K562 (cell line): ENCODE results near the gene SLC32A1. TPM values are rescaled to one million over a fixed set of nuclear protein-coding genes. Genes with fewer than 3 reads are reported as not detected.

Experiments used
- CBFA2T3 ChIP-seq: fragments of 450-650 bp; IDR thresholded peaks from 2 replicates; pipeline ENCODE4 v1.6.1; 2017
- FOXK2 ChIP-seq, 2 experiments: fragments of 450-650 bp; IDR thresholded peaks in 1 of 2; conservative IDR thresholded peaks in 1 of 2; 2 replicates each; pipeline ENCODE4 v1.6.1; 2016; ENCODE audit warnings: low read depth in 2 of 2, mild to moderate bottlenecking in 1 of 2
- HCFC1 ChIP-seq: IDR thresholded peaks from 2 replicates; pipeline ENCODE4 v1.6.1; 2012; ENCODE audit warnings: low read depth, low read length, improper control_type of control experiment
- HNRNPK ChIP-seq: fragments of 200-400 bp; formaldehyde crosslinking; IDR thresholded peaks from one replicate; pipeline ENCODE4 v1.6.1; 2018; ENCODE audit warnings: mild to moderate bottlenecking, low read depth, low read length; ENCODE audit not compliant: poor library complexity, severe bottlenecking
- NCOA1 ChIP-seq: fragments of 450-650 bp; IDR thresholded peaks from 2 replicates; pipeline ENCODE4 v1.6.1; 2016; ENCODE audit warnings: low read depth
- SMARCC2 ChIP-seq: fragments of 450-650 bp; IDR thresholded peaks from 2 replicates; pipeline ENCODE4 v1.6.1; 2017; ENCODE audit warnings: antibody characterized with exemption, moderate library complexity, mild to moderate bottlenecking, low read depth
- ZNF41 ChIP-seq: fragments of 250-450 bp; sonication (Bioruptor Pico); conservative IDR thresholded peaks from 2 replicates; pipeline ENCODE4 v1.4.0; 2020; ENCODE audit warnings: mild to moderate bottlenecking
- polyA plus RNA-seq, 8 experiments: library from polyadenylated mRNA; depleted of rRNA in 4 of 8; stranded (reverse) in 5 of 8; unstranded in 3 of 8; fragments of >200 nt; fragmentation: Nextera tagmentation in 2 of 8; fragmentation: Illumina TruSeq in 1 of 8; extraction: Ambion mirVana in 2 of 8; extraction: Trizol in 1 of 8; gene quantifications; 2 replicates each; pipeline versions ENCODE4 v1.2.1 to v1.2.3, GENCODE V29; 2011 to 2014; ENCODE audit warnings: inconsistent platforms in 1 of 8, missing spikeins in 1 of 8
- total RNA-seq, 7 experiments: library from RNA; depleted of rRNA in 6 of 7; stranded (reverse); fragments of >200 nt in 6 of 7; fragmentation: Illumina TruSeq in 2 of 7; extraction: Trizol in 2 of 7; gene quantifications; 2 replicates each; pipeline versions ENCODE4 v1.2.1 to v1.2.3, GENCODE V29; 2011 to 2021; ENCODE audit warnings: low replicate concordance in 1 of 7
- TF ChIP-seq, protein P1 (sequence below): IDR thresholded peaks from 2 replicates; pipeline ENCODE4 v1.6.1; 2011; ENCODE audit warnings: borderline replicate concordance, low read depth, mild to moderate bottlenecking, moderate library complexity, low read length; ENCODE audit not compliant: insufficient read depth, poor library complexity, severe bottlenecking
- TF ChIP-seq, protein P2 (sequence below): fragments of 450-650 bp; formaldehyde crosslinking; IDR thresholded peaks from 2 replicates; pipeline ENCODE4 v1.4.0; 2022; ENCODE audit warnings: missing genetic modification characterization
- TF ChIP-seq, protein P3 (sequence below), 2 experiments: fragments of 150-350 bp in 1 of 2; IDR thresholded peaks; 2 replicates each; pipeline ENCODE4 v1.6.1; 2012 to 2016; ENCODE audit warnings: low read depth in 2 of 2, low read length in 2 of 2, mild to moderate bottlenecking in 1 of 2, moderate library complexity in 1 of 2
- TF ChIP-seq, protein P4 (sequence below): fragments of 200-800 bp; sonication (Bioruptor generic); IDR thresholded peaks from 2 replicates; pipeline ENCODE4 v1.6.1; 2017; ENCODE audit warnings: missing genetic modification characterization, missing compliant biosample characterization
- TF ChIP-seq, protein P5 (sequence below): fragments of 250-450 bp; sonication (Bioruptor Pico); IDR thresholded peaks from 2 replicates; pipeline ENCODE4 v1.8.0; 2022; ENCODE audit warnings: moderate library complexity, mild to moderate bottlenecking, inconsistent platforms
- TF ChIP-seq, protein P6 (sequence below): fragments of 450-650 bp; formaldehyde crosslinking; IDR thresholded peaks from 2 replicates; pipeline ENCODE4 v1.4.0; 2020; ENCODE audit warnings: mild to moderate bottlenecking

The SLC32A1 gene
- total and polyA plus RNA-seq, 9 of the 15 experiments (the other 6 are each of a cell fraction or from before 2014, with no cell fraction given) = not detected

DNA sequence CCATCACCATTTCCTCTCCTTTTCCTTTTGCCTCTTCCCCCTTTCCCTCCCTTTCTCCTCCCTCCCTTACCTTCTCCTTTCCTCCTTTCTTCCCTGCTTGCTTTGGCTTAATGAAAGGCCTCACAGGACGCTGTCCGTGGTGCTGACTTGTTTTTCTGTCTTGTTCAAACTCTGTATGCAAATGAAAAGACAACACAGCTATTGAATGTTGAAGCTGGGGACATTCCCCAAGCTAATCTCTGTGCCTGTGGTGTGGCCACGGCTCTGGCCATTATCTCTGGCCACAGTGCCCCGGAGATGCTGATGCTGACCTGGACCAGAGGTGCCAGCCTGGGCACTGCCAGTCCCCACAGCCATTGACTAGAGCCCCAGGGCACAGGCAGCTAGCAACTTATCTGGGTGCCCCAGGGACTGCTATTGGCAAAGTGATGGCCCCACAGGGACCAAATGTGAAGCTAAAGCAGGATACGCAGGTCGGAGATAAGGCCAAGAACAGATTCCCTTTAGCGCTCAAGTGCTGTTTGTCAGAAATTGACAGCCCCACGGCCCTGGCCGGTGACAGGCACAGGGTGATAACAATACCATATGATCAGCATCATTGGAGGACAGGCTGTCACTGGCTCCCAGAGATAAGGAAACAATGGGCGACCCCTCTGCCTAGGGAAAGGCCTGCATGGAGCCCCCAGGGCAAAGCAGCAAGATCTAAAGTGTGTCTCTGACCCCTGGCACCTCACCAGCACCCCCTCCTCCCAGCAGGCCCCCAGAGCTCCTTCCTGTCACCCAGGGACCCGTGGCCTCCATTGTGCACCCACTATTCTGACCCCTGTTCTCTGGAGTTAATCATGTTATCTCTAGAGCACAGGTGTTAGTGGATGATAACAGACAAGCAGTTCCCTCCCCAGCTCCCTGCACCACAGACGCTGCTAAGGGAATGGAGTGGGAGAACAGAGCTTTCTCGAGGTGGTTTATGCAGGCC is 31.6 kb upstream of the SLC32A1 start (continued):
- TF ChIP-seq CBFA2T3 (peak; percentile 96), ZNF41 (CRISPR knock-in tag) (no peak), NCOA1 (peak; percentile 58; the same call in 1 of the 2 replicates), HCFC1 (0 out of 2 replicates have a peak, but pooled peaks have one; percentile 21), SMARCC2 (0 out of 2 replicates have a peak, but pooled peaks have one; percentile 34), FOXK2 (conservative IDR thresholded peaks at IDR 0.05 in 1 of 2, IDR thresholded peaks at IDR 0.05 in 1 of 2; ENCODE audit: low read depth in 2 of 2) (0 out of 4 replicates have a peak, but pooled peaks of 1 of the 2 experiments have one; percentile 12), HNRNPK (no peak)
- TF ChIP-seq, protein P1, sequence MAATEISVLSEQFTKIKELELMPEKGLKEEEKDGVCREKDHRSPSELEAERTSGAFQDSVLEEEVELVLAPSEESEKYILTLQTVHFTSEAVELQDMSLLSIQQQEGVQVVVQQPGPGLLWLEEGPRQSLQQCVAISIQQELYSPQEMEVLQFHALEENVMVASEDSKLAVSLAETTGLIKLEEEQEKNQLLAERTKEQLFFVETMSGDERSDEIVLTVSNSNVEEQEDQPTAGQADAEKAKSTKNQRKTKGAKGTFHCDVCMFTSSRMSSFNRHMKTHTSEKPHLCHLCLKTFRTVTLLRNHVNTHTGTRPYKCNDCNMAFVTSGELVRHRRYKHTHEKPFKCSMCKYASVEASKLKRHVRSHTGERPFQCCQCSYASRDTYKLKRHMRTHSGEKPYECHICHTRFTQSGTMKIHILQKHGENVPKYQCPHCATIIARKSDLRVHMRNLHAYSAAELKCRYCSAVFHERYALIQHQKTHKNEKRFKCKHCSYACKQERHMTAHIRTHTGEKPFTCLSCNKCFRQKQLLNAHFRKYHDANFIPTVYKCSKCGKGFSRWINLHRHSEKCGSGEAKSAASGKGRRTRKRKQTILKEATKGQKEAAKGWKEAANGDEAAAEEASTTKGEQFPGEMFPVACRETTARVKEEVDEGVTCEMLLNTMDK = no peak
- TF ChIP-seq, protein P2, sequence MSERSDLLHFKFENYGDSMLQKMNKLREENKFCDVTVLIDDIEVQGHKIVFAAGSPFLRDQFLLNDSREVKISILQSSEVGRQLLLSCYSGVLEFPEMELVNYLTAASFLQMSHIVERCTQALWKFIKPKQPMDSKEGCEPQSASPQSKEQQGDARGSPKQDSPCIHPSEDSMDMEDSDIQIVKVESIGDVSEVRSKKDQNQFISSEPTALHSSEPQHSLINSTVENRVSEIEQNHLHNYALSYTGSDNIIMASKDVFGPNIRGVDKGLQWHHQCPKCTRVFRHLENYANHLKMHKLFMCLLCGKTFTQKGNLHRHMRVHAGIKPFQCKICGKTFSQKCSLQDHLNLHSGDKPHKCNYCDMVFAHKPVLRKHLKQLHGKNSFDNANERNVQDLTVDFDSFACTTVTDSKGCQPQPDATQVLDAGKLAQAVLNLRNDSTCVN (CRISPR knock-in tag) = peak; percentile 91
- TF ChIP-seq, protein P3, sequence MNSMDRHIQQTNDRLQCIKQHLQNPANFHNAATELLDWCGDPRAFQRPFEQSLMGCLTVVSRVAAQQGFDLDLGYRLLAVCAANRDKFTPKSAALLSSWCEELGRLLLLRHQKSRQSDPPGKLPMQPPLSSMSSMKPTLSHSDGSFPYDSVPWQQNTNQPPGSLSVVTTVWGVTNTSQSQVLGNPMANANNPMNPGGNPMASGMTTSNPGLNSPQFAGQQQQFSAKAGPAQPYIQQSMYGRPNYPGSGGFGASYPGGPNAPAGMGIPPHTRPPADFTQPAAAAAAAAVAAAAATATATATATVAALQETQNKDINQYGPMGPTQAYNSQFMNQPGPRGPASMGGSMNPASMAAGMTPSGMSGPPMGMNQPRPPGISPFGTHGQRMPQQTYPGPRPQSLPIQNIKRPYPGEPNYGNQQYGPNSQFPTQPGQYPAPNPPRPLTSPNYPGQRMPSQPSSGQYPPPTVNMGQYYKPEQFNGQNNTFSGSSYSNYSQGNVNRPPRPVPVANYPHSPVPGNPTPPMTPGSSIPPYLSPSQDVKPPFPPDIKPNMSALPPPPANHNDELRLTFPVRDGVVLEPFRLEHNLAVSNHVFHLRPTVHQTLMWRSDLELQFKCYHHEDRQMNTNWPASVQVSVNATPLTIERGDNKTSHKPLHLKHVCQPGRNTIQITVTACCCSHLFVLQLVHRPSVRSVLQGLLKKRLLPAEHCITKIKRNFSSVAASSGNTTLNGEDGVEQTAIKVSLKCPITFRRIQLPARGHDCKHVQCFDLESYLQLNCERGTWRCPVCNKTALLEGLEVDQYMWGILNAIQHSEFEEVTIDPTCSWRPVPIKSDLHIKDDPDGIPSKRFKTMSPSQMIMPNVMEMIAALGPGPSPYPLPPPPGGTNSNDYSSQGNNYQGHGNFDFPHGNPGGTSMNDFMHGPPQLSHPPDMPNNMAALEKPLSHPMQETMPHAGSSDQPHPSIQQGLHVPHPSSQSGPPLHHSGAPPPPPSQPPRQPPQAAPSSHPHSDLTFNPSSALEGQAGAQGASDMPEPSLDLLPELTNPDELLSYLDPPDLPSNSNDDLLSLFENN (IDR thresholded peaks at IDR 0.05; ENCODE audit: low read depth in 2 of 2, low read length in 2 of 2) = peak in 1 of 2 experiments; percentile 53; a peak in 1 of 4 replicates
- TF ChIP-seq, protein P4, sequence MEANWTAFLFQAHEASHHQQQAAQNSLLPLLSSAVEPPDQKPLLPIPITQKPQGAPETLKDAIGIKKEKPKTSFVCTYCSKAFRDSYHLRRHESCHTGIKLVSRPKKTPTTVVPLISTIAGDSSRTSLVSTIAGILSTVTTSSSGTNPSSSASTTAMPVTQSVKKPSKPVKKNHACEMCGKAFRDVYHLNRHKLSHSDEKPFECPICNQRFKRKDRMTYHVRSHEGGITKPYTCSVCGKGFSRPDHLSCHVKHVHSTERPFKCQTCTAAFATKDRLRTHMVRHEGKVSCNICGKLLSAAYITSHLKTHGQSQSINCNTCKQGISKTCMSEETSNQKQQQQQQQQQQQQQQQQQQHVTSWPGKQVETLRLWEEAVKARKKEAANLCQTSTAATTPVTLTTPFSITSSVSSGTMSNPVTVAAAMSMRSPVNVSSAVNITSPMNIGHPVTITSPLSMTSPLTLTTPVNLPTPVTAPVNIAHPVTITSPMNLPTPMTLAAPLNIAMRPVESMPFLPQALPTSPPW (CRISPR knock-in tag) = no peak; the same call in 1 of the 2 replicates
- TF ChIP-seq, protein P5, sequence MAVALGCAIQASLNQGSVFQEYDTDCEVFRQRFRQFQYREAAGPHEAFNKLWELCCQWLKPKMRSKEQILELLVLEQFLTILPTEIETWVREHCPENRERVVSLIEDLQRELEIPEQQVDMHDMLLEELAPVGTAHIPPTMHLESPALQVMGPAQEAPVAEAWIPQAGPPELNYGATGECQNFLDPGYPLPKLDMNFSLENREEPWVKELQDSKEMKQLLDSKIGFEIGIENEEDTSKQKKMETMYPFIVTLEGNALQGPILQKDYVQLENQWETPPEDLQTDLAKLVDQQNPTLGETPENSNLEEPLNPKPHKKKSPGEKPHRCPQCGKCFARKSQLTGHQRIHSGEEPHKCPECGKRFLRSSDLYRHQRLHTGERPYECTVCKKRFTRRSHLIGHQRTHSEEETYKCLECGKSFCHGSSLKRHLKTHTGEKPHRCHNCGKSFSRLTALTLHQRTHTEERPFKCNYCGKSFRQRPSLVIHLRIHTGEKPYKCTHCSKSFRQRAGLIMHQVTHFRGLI (CRISPR knock-in tag) = peak; percentile 22; the same call in 1 of the 2 replicates
- TF ChIP-seq, protein P6, sequence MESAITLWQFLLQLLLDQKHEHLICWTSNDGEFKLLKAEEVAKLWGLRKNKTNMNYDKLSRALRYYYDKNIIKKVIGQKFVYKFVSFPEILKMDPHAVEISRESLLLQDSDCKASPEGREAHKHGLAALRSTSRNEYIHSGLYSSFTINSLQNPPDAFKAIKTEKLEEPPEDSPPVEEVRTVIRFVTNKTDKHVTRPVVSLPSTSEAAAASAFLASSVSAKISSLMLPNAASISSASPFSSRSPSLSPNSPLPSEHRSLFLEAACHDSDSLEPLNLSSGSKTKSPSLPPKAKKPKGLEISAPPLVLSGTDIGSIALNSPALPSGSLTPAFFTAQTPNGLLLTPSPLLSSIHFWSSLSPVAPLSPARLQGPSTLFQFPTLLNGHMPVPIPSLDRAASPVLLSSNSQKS (CRISPR knock-in tag) = no peak
